ENCODE data around the gene BRAP.

Gene BRAP

DNA sequence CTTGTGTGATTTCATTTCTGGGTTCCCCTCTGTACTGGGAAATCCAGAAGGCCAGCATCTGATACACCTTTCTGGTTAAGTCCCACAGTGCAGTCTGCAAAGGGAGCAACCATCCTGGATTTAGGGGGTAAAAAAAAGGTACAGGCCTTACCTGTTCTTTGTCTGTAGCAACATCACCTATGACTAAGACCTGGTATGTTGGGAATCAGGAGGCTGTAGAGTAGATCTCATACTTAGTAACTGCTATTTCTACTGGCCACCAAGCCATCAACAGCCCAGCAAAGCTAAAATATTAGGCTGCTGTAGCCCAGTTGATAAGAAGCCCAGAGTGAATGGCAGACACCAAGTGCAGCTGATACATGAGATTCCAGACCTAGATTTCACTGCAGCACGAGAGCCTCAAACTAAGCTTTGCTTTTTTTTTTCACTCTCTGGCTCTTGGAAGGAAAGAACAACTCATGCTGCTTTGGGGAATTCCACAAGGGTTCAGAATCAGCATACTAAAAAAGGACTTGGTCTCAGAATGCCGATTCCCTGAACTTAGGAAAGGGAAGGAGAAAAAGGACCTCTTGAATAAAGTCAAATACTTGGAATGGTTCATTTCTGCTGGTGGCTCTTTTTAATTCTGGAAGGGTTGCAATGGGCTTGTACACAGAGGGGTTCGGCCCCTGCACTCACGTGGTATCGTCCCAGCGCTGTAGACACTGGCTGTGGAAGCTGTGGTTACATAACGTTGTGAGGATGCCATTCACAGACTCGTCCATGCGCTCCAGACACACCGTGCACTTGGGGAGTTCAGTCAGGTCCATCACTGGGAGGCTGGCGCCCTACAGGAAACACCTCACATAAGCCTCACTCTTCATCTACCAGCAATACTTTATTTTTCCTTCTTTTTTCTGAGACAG, 20.5 kb downstream of the BRAP start:
- no peaks in the 10 kb centered on the region for H3K27me3 ChIP-seq (ENCODE audit: insufficient read depth, low read length)
- no peak overlapping the region for H2AFZ ChIP-seq (ENCODE audit: low read length)
- H4K20me1 ChIP-seq (ENCODE audit: insufficient read depth, low read length): no peaks in the 10 kb centered on the region
- H3K4me1 ChIP-seq (ENCODE audit: insufficient read depth, low read length, severe bottlenecking): no peaks in the 10 kb centered on the region
- H3K4me3 ChIP-seq (ENCODE audit: low read depth, low read length, poor library complexity, severe bottlenecking): no peak overlapping the region
- H3F3A ChIP-seq (ENCODE audit: insufficient read depth, low read length): no peaks in the 10 kb centered on the region
- H3K4me2 ChIP-seq (ENCODE audit: low read length): no peak overlapping the region
- no peaks in the 10 kb centered on the region for H3K9me3 ChIP-seq (ENCODE audit: low read length)
- H3K79me2 ChIP-seq (ENCODE audit: insufficient read depth, low read length): no peaks in the 10 kb centered on the region
- H3K9me2 ChIP-seq (ENCODE audit: low read depth, low read length): no peaks in the 10 kb centered on the region
- H3K27ac ChIP-seq (ENCODE audit: low read depth, low read length, poor library complexity, severe bottlenecking): no peak overlapping the region
- TF ChIP-seq EZH2 (IDR thresholded peaks at IDR 0.05; ENCODE audit: borderline replicate concordance, low read length): no peak
- TF ChIP-seq, protein P1, sequence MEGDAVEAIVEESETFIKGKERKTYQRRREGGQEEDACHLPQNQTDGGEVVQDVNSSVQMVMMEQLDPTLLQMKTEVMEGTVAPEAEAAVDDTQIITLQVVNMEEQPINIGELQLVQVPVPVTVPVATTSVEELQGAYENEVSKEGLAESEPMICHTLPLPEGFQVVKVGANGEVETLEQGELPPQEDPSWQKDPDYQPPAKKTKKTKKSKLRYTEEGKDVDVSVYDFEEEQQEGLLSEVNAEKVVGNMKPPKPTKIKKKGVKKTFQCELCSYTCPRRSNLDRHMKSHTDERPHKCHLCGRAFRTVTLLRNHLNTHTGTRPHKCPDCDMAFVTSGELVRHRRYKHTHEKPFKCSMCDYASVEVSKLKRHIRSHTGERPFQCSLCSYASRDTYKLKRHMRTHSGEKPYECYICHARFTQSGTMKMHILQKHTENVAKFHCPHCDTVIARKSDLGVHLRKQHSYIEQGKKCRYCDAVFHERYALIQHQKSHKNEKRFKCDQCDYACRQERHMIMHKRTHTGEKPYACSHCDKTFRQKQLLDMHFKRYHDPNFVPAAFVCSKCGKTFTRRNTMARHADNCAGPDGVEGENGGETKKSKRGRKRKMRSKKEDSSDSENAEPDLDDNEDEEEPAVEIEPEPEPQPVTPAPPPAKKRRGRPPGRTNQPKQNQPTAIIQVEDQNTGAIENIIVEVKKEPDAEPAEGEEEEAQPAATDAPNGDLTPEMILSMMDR (IDR thresholded peaks at IDR 0.05; ENCODE audit: low read length): no peak
- no peak overlapping the region for H3K9ac ChIP-seq (ENCODE audit: low read length)
- peaks cover 8% of the 10 kb centered on the region for H3K36me3 ChIP-seq (ENCODE audit: insufficient read depth, low read length)

DNA sequence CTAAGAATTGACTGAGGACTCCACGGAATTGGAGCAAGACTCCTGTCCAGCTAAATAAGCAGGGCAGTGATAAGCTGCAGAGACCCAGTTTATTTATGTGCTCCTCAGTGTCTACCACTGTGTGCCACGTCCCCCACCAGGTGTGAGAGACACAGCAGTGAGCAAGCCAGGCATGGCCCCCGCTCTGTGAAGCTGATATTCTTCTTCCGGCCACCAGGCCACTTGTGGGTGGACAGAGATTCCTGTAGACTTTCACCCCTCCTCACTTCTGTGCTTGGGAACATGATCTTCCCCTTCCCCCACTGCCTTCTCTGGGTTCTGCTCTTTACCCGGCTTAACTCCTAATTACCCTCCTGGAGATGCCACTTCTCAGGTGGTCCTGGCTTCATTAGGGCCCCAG, 21.3 kb downstream of the BRAP start:
- Histone ChIP-seq H3K4me2 (ENCODE audit: low read length) (no peak overlapping the region), H4K20me1 (ENCODE audit: insufficient read depth, low read length) (no peaks in the 10 kb centered on the region), H3K4me3 (ENCODE audit: low read depth, low read length, poor library complexity, severe bottlenecking) (no peak overlapping the region), H3K79me2 (ENCODE audit: insufficient read depth, low read length) (no peaks in the 10 kb centered on the region), H3K27me3 (ENCODE audit: insufficient read depth, low read length) (no peaks in the 10 kb centered on the region), H3K9me3 (ENCODE audit: low read length) (no peaks in the 10 kb centered on the region), H3K4me1 (ENCODE audit: insufficient read depth, low read length, severe bottlenecking) (no peaks in the 10 kb centered on the region), H3F3A (ENCODE audit: insufficient read depth, low read length) (no peaks in the 10 kb centered on the region), H3K9ac (ENCODE audit: low read length) (no peak overlapping the region), H2AFZ (ENCODE audit: low read length) (no peak overlapping the region), H3K36me3 (ENCODE audit: insufficient read depth, low read length) (peaks cover 3% of the 10 kb centered on the region; the same call in 1 of the 2 replicates), H3K27ac (ENCODE audit: low read depth, low read length, poor library complexity, severe bottlenecking) (no peak overlapping the region), H3K9me2 (ENCODE audit: low read depth, low read length) (no peaks in the 10 kb centered on the region)
- TF ChIP-seq EZH2 (IDR thresholded peaks at IDR 0.05; ENCODE audit: borderline replicate concordance, low read length): no peak
- TF ChIP-seq, protein P1 (IDR thresholded peaks at IDR 0.05; ENCODE audit: low read length): no peak

DNA sequence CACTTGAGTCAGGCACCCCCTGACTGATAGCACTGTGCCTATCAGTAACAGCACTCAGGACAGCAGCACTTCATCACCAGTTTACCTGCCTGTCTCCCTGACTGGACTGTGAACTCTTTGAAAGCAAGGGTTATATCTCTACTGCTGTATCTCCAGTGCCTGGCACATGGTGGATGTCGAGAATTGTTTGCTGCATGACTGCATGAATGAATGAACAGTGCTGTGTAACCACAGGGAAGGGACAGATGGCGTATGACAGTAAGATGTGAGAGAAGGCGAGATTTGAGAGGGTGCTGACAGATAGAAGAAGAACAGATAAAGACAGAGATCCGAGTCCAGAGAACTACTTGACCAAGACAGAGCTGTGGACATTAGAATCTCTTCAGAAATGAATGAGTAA, 29.7 kb downstream of the BRAP start:
- Histone ChIP-seq H3K79me2 (ENCODE audit: insufficient read depth, low read length) (no peaks in the 10 kb centered on the region), H3K9me3 (ENCODE audit: low read length) (no peaks in the 10 kb centered on the region), H3K9ac (ENCODE audit: low read length) (no peak overlapping the region), H3K9me2 (ENCODE audit: low read depth, low read length) (no peaks in the 10 kb centered on the region), H2AFZ (ENCODE audit: low read length) (no peak overlapping the region), H3F3A (ENCODE audit: insufficient read depth, low read length) (no peaks in the 10 kb centered on the region), H3K27ac (ENCODE audit: low read depth, low read length, poor library complexity, severe bottlenecking) (no peak overlapping the region), H3K4me3 (ENCODE audit: low read depth, low read length, poor library complexity, severe bottlenecking) (no peak overlapping the region), H3K4me2 (ENCODE audit: low read length) (no peak overlapping the region), H4K20me1 (ENCODE audit: insufficient read depth, low read length) (no peaks in the 10 kb centered on the region), H3K4me1 (ENCODE audit: insufficient read depth, low read length, severe bottlenecking) (no peaks in the 10 kb centered on the region), H3K27me3 (ENCODE audit: insufficient read depth, low read length) (no peaks in the 10 kb centered on the region), H3K36me3 (ENCODE audit: insufficient read depth, low read length) (peaks cover 22% of the 10 kb centered on the region)
- TF ChIP-seq, protein P1 (IDR thresholded peaks at IDR 0.05; ENCODE audit: low read length): no peak
- no peak for TF ChIP-seq EZH2 (IDR thresholded peaks at IDR 0.05; ENCODE audit: borderline replicate concordance, low read length)
